Spleen (tissue), 7 donors: Measurements from ENCODE around the gene TMEM33.

Source experiments
- POLR2A ChIP-seq, 3 donors: fragments of 450-650 bp; IDR thresholded peaks; one replicate each; pipeline ENCODE4 v1.5.1; 2017; ENCODE audit warnings: antibody characterized with exemption in 3 of 3, mild to moderate bottlenecking in 1 of 3
- POLR2AphosphoS5 ChIP-seq, 3 donors: sonication (generic); formaldehyde crosslinking; IDR thresholded peaks; one replicate each; pipeline ENCODE4 v1.5.1; 2017; ENCODE audit warnings: antibody characterized with exemption in 3 of 3
- TF ChIP-seq, protein P1 (sequence below), 11 experiments: fragments of 200-600 bp in 7 of 11; fragments of 450-650 bp in 4 of 11; sonication (generic) in 4 of 11; IDR thresholded peaks in 8 of 11; conservative IDR thresholded peaks in 3 of 11; 1 replicate in 7 of 11; 2 replicates in 4 of 11; pipeline versions ENCODE4 v1.4.0 to v1.8.0; 2016 to 2021; ENCODE audit warnings: antibody characterized with exemption in 11 of 11, inconsistent platforms in 4 of 11, mild to moderate bottlenecking in 1 of 11
- donor health status: DM: no; HTN: no; CAD: no; lungs with moderate emphysema.
- donor health status: DM: no; HTN: no; CAD: no.
- donor health status: DM: no; HTN: no; CAD: no.

GRCh38 chr4:41918278-41918677 lies 17.0 kb upstream of the TMEM33 start:
- TF ChIP-seq, protein P1, sequence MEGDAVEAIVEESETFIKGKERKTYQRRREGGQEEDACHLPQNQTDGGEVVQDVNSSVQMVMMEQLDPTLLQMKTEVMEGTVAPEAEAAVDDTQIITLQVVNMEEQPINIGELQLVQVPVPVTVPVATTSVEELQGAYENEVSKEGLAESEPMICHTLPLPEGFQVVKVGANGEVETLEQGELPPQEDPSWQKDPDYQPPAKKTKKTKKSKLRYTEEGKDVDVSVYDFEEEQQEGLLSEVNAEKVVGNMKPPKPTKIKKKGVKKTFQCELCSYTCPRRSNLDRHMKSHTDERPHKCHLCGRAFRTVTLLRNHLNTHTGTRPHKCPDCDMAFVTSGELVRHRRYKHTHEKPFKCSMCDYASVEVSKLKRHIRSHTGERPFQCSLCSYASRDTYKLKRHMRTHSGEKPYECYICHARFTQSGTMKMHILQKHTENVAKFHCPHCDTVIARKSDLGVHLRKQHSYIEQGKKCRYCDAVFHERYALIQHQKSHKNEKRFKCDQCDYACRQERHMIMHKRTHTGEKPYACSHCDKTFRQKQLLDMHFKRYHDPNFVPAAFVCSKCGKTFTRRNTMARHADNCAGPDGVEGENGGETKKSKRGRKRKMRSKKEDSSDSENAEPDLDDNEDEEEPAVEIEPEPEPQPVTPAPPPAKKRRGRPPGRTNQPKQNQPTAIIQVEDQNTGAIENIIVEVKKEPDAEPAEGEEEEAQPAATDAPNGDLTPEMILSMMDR (IDR thresholded peaks at IDR 0.05 in 8 of 11, conservative IDR thresholded peaks at IDR 0.05 in 3 of 11): no peak
- no peak for TF ChIP-seq POLR2AphosphoS5 (IDR thresholded peaks at IDR 0.05)
- no peak for TF ChIP-seq POLR2A (IDR thresholded peaks at IDR 0.05)
